Motor neuron (in vitro differentiated cells): ENCODE results near the gene HOXD10. TPM values are rescaled to one million over a fixed set of nuclear protein-coding genes. Genes with fewer than 3 reads are reported as not detected.

Experiments
- ATAC-seq, 8 experiments: fragments of 200-7000 bp; cut with Tn5 transposase; replicated peaks in 6 of 8; 2 replicates each; pipeline ENCODE4 v1.8.0; 2021; ENCODE audit warnings: mild to moderate bottlenecking in 8 of 8, moderate library complexity in 8 of 8
- H3K27ac ChIP-seq, 2 donors: fragments of 250-450 bp; sonication (Bioruptor Pico); 2 replicates each; pipeline ENCODE4 v1.9.0; 2021; ENCODE audit warnings: antibody characterized with exemption in 2 of 2, mild to moderate bottlenecking in 2 of 2, moderate library complexity in 1 of 2
- H3K4me1 ChIP-seq, 2 donors: fragments of 250-450 bp; sonication (Bioruptor Pico); replicated peaks in 1 of 2; 2 replicates each; pipeline ENCODE4 v1.6.1; 2021; ENCODE audit warnings: antibody characterized with exemption in 2 of 2, mild to moderate bottlenecking in 2 of 2, moderate library complexity in 1 of 2
- H3K4me3 ChIP-seq, 5 donors: fragments of 250-450 bp; sonication (Bioruptor Pico); 2 replicates each; pipeline ENCODE4 v1.9.0; 2021; ENCODE audit warnings: antibody characterized with exemption in 5 of 5, mild to moderate bottlenecking in 5 of 5, moderate library complexity in 4 of 5
- whole genome bisulfite sequencing, 10 experiments: fragments of 450-650 bp; shearing (Covaris generic); methylation state at CpG; one replicate each; pipeline ENCODE4 v1.0.0; 2022; 5-methylcytosine and 5-hydroxymethylcytosine counted together
- in situ Hi-C, 9 experiments: fragments of 400-800 bp; cut with MboI; loops; one replicate each; pipeline ENCODE4 v1.15.0; 2021; ENCODE audit warnings: low sequenced_read_pairs in 9 of 9, low pct_unique_long_range_greater_than_20kb in 2 of 9; ENCODE audit not compliant: unreplicated experiment in 9 of 9
- total RNA-seq, 8 experiments: library from RNA; unstranded; fragments of 300-600 nt; gene quantifications; 2 replicates each; pipeline versions ENCODE4 v1.2.3 to v1.2.4, GENCODE V29; 2022

HOXD10 gene
- total RNA-seq, 8 experiments from 2014 or later, result 0.11 to 22.3 (median 0.61) TPM; not detected in 2

- no peak for ATAC-seq
- peaks cover 0 to 9% of the 10 kb centered on the region in 2 donors for H3K4me1 ChIP-seq
- WGBS, 10 experiments, result 0 to 36% (median 4%) methylated on average over 3 to 22 of the region's 25 CpGs; no CpG with 5 or more reads in 1 of the 10 experiments
- no peak overlapping the region for H3K4me3 ChIP-seq
- no peak overlapping the region for H3K27ac ChIP-seq
- in situ Hi-C loops, result loop anchor here (10.0 to 25.0 kb wide), 7 partner anchors 391 to 1391 kb away; no protein-coding TSS in a partner anchor
Observed at GRCh38 chr2:176078541-176079284, 37.9 kb upstream of the HOXD10 start.

GRCh38 chr2:176079285-176079830 is 37.2 kb upstream of the HOXD10 start:
- WGBS, 10 experiments, result 0 to 14% (median 0%) methylated on average over 1 to 14 of the region's 30 CpGs; no CpG with 5 or more reads in 4 of the 10 experiments
- in situ Hi-C loops, result loop anchor here (10.0 to 25.0 kb wide), 7 partner anchors 392 to 1392 kb away; no protein-coding TSS in a partner anchor
- ATAC-seq, result peak in 5 of 8 experiments; percentile 28 to 46 (median 34)
- Histone ChIP-seq H3K4me3 (peak overlapping the region in 2 of 5 donors; percentile 16 to 36), H3K4me1 (peaks cover 0 to 9% of the 10 kb centered on the region in 2 donors), H3K27ac (no peak overlapping the region)

GRCh38 chr2:176079831-176080539 is 36.6 kb upstream of the HOXD10 start:
- 0% methylated on average over 1 to 2 of the region's 86 CpGs; no CpG with 5 or more reads in 7 of the 10 experiments for WGBS, 10 experiments
- peak; percentile 88 to 97 (median 93) for ATAC-seq
- no peak overlapping the region for H3K27ac ChIP-seq
- in situ Hi-C loops, result loop anchor here (10.0 to 25.0 kb wide), 8 partner anchors 393 to 1393 kb away; no protein-coding TSS in a partner anchor
- H3K4me3 ChIP-seq, result peak overlapping the region; percentile 25 to 36 (median 28)
- H3K4me1 ChIP-seq, result peaks cover 0 to 12% of the 10 kb centered on the region in 2 donors

- in situ Hi-C loops, result loop anchor here in 8 of 9 experiments (10.0 to 25.0 kb wide), 8 partner anchors 393 to 1393 kb away; no protein-coding TSS in a partner anchor
- Histone ChIP-seq H3K27ac (no peak overlapping the region), H3K4me1 (peaks cover 0 to 17% of the 10 kb centered on the region in 2 donors), H3K4me3 (peak overlapping the region; percentile 25 to 36 (median 28))
- 0 to 14% (median 7%) methylated on average over 1 to 26 of the region's 68 CpGs; no CpG with 5 or more reads in 2 of the 10 experiments for WGBS, 10 experiments
- peak; percentile 21 to 58 (median 37) for ATAC-seq
Observed at GRCh38 chr2:176080540-176081375, 35.8 kb upstream of the HOXD10 start.

GRCh38 chr2:176081376-176081836 is 35.2 kb upstream of the HOXD10 start:
- H3K27ac ChIP-seq, result no peak overlapping the region
- ATAC-seq, result no peak
- in situ Hi-C loops, result loop anchor here in 8 of 9 experiments (10.0 to 25.0 kb wide), 8 partner anchors 394 to 1394 kb away; no protein-coding TSS in a partner anchor
- 0 to 20% (median 9%) methylated on average over 1 to 17 of the region's 17 CpGs for WGBS, 10 experiments
- H3K4me1 ChIP-seq, result peaks cover 3 to 21% of the 10 kb centered on the region in 2 donors
- H3K4me3 ChIP-seq, result no peak overlapping the region

GRCh38 chr2:176081837-176082524 is 34.6 kb upstream of the HOXD10 start:
- ATAC-seq, result no peak
- WGBS, 10 experiments, result 0 to 3% (median 0%) methylated on average over 1 to 29 of the region's 62 CpGs; no CpG with 5 or more reads in 2 of the 10 experiments
- H3K27ac ChIP-seq, result no peak overlapping the region
- no peak overlapping the region for H3K4me3 ChIP-seq
- in situ Hi-C loops, result loop anchor here in 8 of 9 experiments (10.0 to 25.0 kb wide), 8 partner anchors 395 to 1395 kb away; no protein-coding TSS in a partner anchor
- H3K4me1 ChIP-seq, result peaks cover 3 to 21% of the 10 kb centered on the region in 2 donors

GRCh38 chr2:176082525-176082823 is 34.1 kb upstream of the HOXD10 start:
- WGBS, 10 experiments, result 0 to 20% (median 7%) methylated on average over 1 to 6 of the region's 10 CpGs; no CpG with 5 or more reads in 2 of the 10 experiments
- no peak overlapping the region for H3K27ac ChIP-seq
- H3K4me3 ChIP-seq, result no peak overlapping the region
- ATAC-seq, result no peak
- H3K4me1 ChIP-seq, result peaks cover 3 to 21% of the 10 kb centered on the region in 2 donors
- in situ Hi-C loops, result loop anchor here in 8 of 9 experiments (10.0 to 25.0 kb wide), 8 partner anchors 395 to 1395 kb away; no protein-coding TSS in a partner anchor

- Histone ChIP-seq H3K4me1 (peaks cover 6 to 21% of the 10 kb centered on the region in 2 donors), H3K4me3 (no peak overlapping the region), H3K27ac (no peak overlapping the region)
- WGBS, 10 experiments, result 0 to 31% (median 1%) methylated on average over 1 to 26 of the region's 66 CpGs; no CpG with 5 or more reads in 2 of the 10 experiments
- no peak for ATAC-seq
- in situ Hi-C loops, result loop anchor here in 8 of 9 experiments (10.0 to 25.0 kb wide), 8 partner anchors 396 to 1396 kb away; no protein-coding TSS in a partner anchor
Observed at GRCh38 chr2:176082824-176083751, 33.5 kb upstream of the HOXD10 start.

GRCh38 chr2:176083796-176084261 is 32.7 kb upstream of the HOXD10 start, which contains the start of gene EVX2:
Gene EVX2 (minus strand): TSS chr2:176083962. CDS start chr2:176083776, 186 bp downstream.
- in situ Hi-C loops, result loop anchor here in 8 of 9 experiments (10.0 to 25.0 kb wide), 8 partner anchors 397 to 1397 kb away; no protein-coding TSS in a partner anchor
- Histone ChIP-seq H3K27ac (no peak within 1 kb of the TSS), H3K4me3 (no peak within 1 kb of the TSS), H3K4me1 (peaks cover 7 to 21% of the 10 kb centered on the region in 2 donors)
- WGBS, 10 experiments, result 5 to 47% (median 12%) methylated on average over 5 to 15 of the region's 27 CpGs
- no peak for ATAC-seq

GRCh38 chr2:176084611-176085119 is 31.9 kb upstream of the HOXD10 start:
- no peak overlapping the region for H3K27ac ChIP-seq
- peaks cover 7 to 15% of the 10 kb centered on the region in 2 donors for H3K4me1 ChIP-seq
- no peak overlapping the region for H3K4me3 ChIP-seq
- WGBS, 10 experiments, result 0 to 29% (median 7%) methylated on average over 1 to 17 of the region's 26 CpGs; no CpG with 5 or more reads in 2 of the 10 experiments
- in situ Hi-C loops, result loop anchor here in 8 of 9 experiments (10.0 to 25.0 kb wide), 8 partner anchors 397 to 1397 kb away; no protein-coding TSS in a partner anchor
- no peak for ATAC-seq
